Duodenal mucosa (tissue), 2 donors: ENCODE measurements around the gene PALLD.

Experiments used
- H3K27ac ChIP-seq: one replicate; pipeline ENCODE4 v1.7.0; 2013; ENCODE audit warnings: low read depth, low read length
- H3K27me3 ChIP-seq, 2 donors: one replicate each; pipeline ENCODE4 v1.7.0; 2013; ENCODE audit warnings: low read length in 2 of 2, control low read depth in 1 of 2; ENCODE audit not compliant: insufficient read depth in 2 of 2, control insufficient read depth in 1 of 2
- H3K36me3 ChIP-seq, 2 donors: one replicate each; pipeline ENCODE4 v1.7.0; 2013; ENCODE audit warnings: low read length in 2 of 2, control low read depth in 1 of 2; ENCODE audit not compliant: insufficient read depth in 2 of 2, control insufficient read depth in 1 of 2
- H3K4me1 ChIP-seq, 2 donors: one replicate each; pipeline ENCODE4 v1.7.0; 2013; ENCODE audit warnings: low read length in 2 of 2, control low read depth in 1 of 2; ENCODE audit not compliant: insufficient read depth in 2 of 2, control insufficient read depth in 1 of 2
- H3K4me3 ChIP-seq, 2 donors: one replicate each; pipeline ENCODE4 v1.7.0; 2013; ENCODE audit warnings: low read length in 2 of 2, low read depth in 1 of 2
- H3K9ac ChIP-seq, 2 donors: one replicate each; pipeline ENCODE4 v1.7.0; 2013; ENCODE audit warnings: low read length in 2 of 2, low read depth in 1 of 2
- H3K9me3 ChIP-seq, 2 donors: one replicate each; pipeline ENCODE4 v1.7.0; 2013; ENCODE audit warnings: low read length in 2 of 2, control low read depth in 1 of 2; ENCODE audit not compliant: control insufficient read depth in 1 of 2

The PALLD gene

GRCh38 chr4:168566726-168567125, 69.9 kb downstream of the PALLD start:
- Histone ChIP-seq H3K36me3 (no peaks in the 10 kb centered on the region), H3K27me3 (no peaks in the 10 kb centered on the region), H3K9me3 (no peaks in the 10 kb centered on the region), H3K4me1 (peaks cover 0 to 10% of the 10 kb centered on the region in 2 donors), H3K4me3 (no peak overlapping the region), H3K9ac (no peak overlapping the region), H3K27ac (no peak overlapping the region)

DNA sequence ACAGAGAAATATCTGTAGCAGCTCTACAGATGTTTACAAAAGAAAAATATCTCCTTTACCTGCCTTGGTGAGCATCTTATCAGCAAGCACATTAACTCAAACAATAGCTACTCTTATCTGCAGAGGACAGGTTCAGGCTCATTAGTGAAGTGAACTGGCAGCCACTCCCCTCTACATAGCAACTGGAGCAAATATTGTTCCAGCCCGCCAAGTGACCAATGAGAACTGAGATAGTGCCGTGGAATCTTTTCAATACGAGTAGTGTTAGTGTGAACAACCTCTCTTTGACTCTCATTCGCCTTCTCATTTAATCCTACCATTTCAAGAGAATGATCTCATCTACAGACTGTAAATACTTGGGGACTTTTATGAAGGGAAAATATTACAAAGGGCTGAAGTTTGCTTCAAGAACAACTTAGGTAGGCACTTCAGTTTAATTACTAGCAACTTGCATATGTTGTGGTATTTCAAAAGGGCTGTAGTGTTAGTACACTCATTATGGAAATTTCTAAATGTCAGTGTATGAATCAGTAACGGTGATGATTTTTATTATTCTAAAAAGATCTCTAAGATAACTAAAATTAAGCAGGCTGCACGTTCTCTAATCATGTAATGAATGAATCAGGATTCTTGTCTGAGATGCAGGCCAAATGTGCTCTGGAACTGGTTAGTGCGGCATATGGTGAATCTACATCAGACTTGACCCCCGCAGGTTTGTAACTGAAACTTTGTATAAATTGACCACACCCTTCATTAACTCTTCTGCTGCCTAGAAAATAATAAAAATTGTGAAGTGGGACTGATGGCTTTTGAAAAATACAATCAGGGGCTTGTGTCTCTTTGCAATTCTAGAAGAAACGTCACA, 72.4 kb downstream of the PALLD start:
- H3K4me3 ChIP-seq, result no peak overlapping the region

GRCh38 chr4:168569931-168570276, 73.1 kb downstream of the PALLD start:
- no peak overlapping the region for H3K9ac ChIP-seq
- no peaks in the 10 kb centered on the region for H3K27me3 ChIP-seq
- H3K4me3 ChIP-seq, result no peak overlapping the region
- no peaks in the 10 kb centered on the region for H3K9me3 ChIP-seq
- no peaks in the 10 kb centered on the region for H3K36me3 ChIP-seq
- peaks cover 0 to 10% of the 10 kb centered on the region in 2 donors for H3K4me1 ChIP-seq
- H3K27ac ChIP-seq, result no peak overlapping the region

More for the DNA sequence above, 72.4 kb downstream of the PALLD start:
- Histone ChIP-seq H3K4me1 (peaks cover 0 to 10% of the 10 kb centered on the region in 2 donors), H3K9me3 (no peaks in the 10 kb centered on the region), H3K27me3 (no peaks in the 10 kb centered on the region), H3K9ac (no peak overlapping the region), H3K27ac (no peak overlapping the region), H3K36me3 (no peaks in the 10 kb centered on the region)

- peaks cover 0 to 10% of the 10 kb centered on the region in 2 donors for H3K4me1 ChIP-seq
- no peak overlapping the region for H3K9ac ChIP-seq
- H3K4me3 ChIP-seq, result no peak overlapping the region
- no peaks in the 10 kb centered on the region for H3K27me3 ChIP-seq
- no peaks in the 10 kb centered on the region for H3K36me3 ChIP-seq
- H3K9me3 ChIP-seq, result no peaks in the 10 kb centered on the region
- H3K27ac ChIP-seq, result no peak overlapping the region
These were observed 73.6 kb downstream of the PALLD start for GRCh38 chr4:168570466-168570865.

- H3K27ac ChIP-seq, result no peak overlapping the region
- no peak overlapping the region for H3K4me3 ChIP-seq
- H3K36me3 ChIP-seq, result no peaks in the 10 kb centered on the region
- H3K4me1 ChIP-seq, result peaks cover 0 to 10% of the 10 kb centered on the region in 2 donors
- no peaks in the 10 kb centered on the region for H3K27me3 ChIP-seq
- no peaks in the 10 kb centered on the region for H3K9me3 ChIP-seq
- no peak overlapping the region for H3K9ac ChIP-seq
These were observed 75.2 kb downstream of the PALLD start for GRCh38 chr4:168572002-168572401.

DNA sequence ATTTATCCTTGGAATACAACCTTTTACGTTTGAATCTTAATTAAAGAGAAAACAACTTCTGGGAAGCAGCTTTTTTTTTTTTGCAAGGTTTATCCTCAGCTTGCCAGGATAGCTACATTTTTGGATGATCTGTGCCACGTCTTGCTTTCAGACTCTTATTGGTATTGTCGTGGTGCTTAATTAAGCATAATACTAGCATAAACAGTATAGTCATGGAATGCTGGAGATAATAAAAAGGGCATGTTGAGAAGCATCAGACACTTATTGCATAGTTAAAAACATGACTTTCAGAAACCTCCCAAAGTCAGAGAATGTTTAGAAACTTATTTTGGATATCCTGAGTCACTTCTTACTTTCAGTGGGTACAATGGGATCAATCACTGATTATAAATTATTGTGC, 77.0 kb downstream of the PALLD start:
- H3K36me3 ChIP-seq, result no peaks in the 10 kb centered on the region
- H3K27me3 ChIP-seq, result no peaks in the 10 kb centered on the region
- H3K9me3 ChIP-seq, result no peaks in the 10 kb centered on the region
- H3K4me3 ChIP-seq, result no peak overlapping the region
- no peak overlapping the region for H3K9ac ChIP-seq
- H3K4me1 ChIP-seq, result peaks cover 0 to 10% of the 10 kb centered on the region in 2 donors
- H3K27ac ChIP-seq, result no peak overlapping the region

DNA sequence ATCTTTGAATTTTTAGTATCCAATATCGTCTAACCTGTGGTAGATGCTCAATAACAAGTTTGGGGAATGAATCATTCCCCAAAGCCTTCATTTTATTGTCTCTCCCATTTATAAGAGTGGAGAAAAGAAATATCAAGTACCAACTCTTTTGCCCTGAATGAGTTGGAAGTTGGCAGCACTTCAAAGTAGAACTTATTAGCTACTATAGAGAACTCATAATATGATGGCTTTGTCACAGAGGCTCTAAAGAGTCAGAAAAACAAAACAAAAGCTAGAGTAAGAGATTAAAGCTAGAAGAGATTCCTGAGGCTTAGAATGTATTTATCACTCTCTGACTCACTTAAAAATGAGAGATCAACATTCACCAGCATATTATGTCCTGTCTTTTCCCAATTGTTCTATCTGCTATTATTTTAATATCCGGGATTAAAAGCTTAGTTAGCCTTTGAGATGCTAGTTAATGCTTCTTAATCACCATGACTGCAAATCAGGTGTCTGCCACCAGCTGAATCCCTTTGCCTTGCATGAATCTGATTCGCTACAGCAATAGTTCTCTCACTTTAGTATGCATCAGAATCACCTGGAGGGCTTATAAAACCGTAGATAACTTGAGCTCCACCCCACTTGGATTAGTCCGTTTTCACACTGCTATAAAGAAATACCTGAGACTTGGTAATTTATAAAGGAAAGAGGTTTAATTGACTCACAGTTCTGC, 77.9 kb downstream of the PALLD start:
- Histone ChIP-seq H3K4me1 (peaks cover 0 to 5% of the 10 kb centered on the region in 2 donors), H3K9ac (no peak overlapping the region), H3K36me3 (no peaks in the 10 kb centered on the region), H3K27ac (no peak overlapping the region), H3K27me3 (no peaks in the 10 kb centered on the region), H3K9me3 (no peaks in the 10 kb centered on the region), H3K4me3 (no peak overlapping the region)

- Histone ChIP-seq H3K4me3 (no peak overlapping the region), H3K27me3 (no peaks in the 10 kb centered on the region), H3K27ac (no peak overlapping the region), H3K9ac (no peak overlapping the region), H3K9me3 (no peaks in the 10 kb centered on the region), H3K36me3 (no peaks in the 10 kb centered on the region), H3K4me1 (no peaks in the 10 kb centered on the region)
These were observed 78.6 kb downstream of the PALLD start for GRCh38 chr4:168575473-168575872.

DNA sequence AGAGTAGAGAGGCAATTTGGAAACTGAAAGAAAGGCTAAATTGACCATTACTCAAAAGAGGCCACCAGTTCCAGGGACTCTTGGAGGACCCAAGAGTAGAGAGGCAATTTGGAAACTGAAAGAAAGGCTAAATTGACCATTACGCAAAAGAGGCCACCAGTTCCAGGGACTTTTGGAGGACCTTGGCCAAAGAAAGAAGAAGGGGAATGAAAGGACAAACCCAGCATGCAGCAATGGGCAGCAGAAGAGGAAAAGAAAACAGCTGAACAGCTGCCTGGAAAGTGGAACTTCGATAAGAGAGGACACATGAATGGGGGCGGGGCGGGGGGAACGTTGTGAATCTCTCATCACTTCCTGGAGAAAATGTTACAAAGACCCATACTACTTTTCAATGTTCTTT, 80.8 kb downstream of the PALLD start:
- Histone ChIP-seq H3K27ac (no peak overlapping the region), H3K36me3 (no peaks in the 10 kb centered on the region), H3K4me3 (no peak overlapping the region), H3K9me3 (no peaks in the 10 kb centered on the region), H3K9ac (no peak overlapping the region), H3K27me3 (no peaks in the 10 kb centered on the region), H3K4me1 (no peaks in the 10 kb centered on the region)

- H3K4me1 ChIP-seq, result no peaks in the 10 kb centered on the region
- no peak overlapping the region for H3K27ac ChIP-seq
- H3K27me3 ChIP-seq, result no peaks in the 10 kb centered on the region
- H3K4me3 ChIP-seq, result no peak overlapping the region
- H3K9me3 ChIP-seq, result no peaks in the 10 kb centered on the region
- H3K9ac ChIP-seq, result no peak overlapping the region
- no peaks in the 10 kb centered on the region for H3K36me3 ChIP-seq
These were observed 83.4 kb downstream of the PALLD start for GRCh38 chr4:168580228-168580627.
